A673 (cell line): ENCODE data around the gene DPP7.

Source experiments
- EZH2 ChIP-seq: fragments of 200-600 bp; sonication (generic); IDR thresholded peaks from 2 replicates; pipeline ENCODE4 v1.6.1; 2017; ENCODE audit warnings: borderline replicate concordance, low read depth, mild to moderate bottlenecking, mixed read lengths, antibody characterized with exemption, low read length; ENCODE audit not compliant: poor library complexity, severe bottlenecking
- TF ChIP-seq, protein P1 (sequence below): fragments of 300-800, 200-600 bp; sonication (generic); conservative IDR thresholded peaks from 2 replicates; pipeline ENCODE4 v1.5.1; 2017; ENCODE audit warnings: low read depth, mild to moderate bottlenecking, antibody characterized with exemption, low read length, moderate library complexity, mixed read lengths

DNA sequence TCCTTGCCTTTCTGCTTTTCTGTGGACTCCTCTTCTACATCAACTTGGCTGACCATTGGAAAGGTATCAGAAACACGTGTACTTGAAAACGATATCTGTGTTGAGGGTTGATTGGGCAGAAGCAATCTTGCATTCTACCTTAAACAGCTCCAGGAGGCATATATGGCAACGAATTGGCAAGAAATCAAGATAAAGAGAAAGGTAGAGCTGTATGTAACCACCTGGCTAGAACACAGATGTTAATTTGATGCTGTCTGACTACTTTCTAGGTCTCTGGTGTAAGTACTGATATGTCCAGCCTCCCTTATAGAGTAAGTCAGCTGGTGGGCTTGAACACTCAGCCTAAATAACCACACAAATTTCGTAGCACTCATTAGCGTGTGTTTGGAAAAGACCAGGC, 26.4 kb downstream of the DPP7 start:
- TF ChIP-seq, protein P1, sequence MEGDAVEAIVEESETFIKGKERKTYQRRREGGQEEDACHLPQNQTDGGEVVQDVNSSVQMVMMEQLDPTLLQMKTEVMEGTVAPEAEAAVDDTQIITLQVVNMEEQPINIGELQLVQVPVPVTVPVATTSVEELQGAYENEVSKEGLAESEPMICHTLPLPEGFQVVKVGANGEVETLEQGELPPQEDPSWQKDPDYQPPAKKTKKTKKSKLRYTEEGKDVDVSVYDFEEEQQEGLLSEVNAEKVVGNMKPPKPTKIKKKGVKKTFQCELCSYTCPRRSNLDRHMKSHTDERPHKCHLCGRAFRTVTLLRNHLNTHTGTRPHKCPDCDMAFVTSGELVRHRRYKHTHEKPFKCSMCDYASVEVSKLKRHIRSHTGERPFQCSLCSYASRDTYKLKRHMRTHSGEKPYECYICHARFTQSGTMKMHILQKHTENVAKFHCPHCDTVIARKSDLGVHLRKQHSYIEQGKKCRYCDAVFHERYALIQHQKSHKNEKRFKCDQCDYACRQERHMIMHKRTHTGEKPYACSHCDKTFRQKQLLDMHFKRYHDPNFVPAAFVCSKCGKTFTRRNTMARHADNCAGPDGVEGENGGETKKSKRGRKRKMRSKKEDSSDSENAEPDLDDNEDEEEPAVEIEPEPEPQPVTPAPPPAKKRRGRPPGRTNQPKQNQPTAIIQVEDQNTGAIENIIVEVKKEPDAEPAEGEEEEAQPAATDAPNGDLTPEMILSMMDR: no peak
- no peak for TF ChIP-seq EZH2
